SKM-1 (cell line): ENCODE measurements around the gene GABPB2.
A peak's percentile ranks its signal among the peaks of the same experiment; 100 is the strongest.

Experiments used
- DNase-seq: peaks from one replicate; lab custom pipeline; 2025; ENCODE audit not compliant: unreplicated experiment; lab: John Stamatoyannopoulos, UW

Gene GABPB2

GRCh38 chr1:151131701-151132334, 61.3 kb downstream of the GABPB2 start:
- DNase-seq = no peak

GRCh38 chr1:151132335-151133017, 61.9 kb downstream of the GABPB2 start:
- no peak for DNase-seq

GRCh38 chr1:151133018-151133806, 62.7 kb downstream of the GABPB2 start:
- DNase-seq = no peak

GRCh38 chr1:151134396-151134795, 63.8 kb downstream of the GABPB2 start:
- no peak for DNase-seq

- no peak for DNase-seq
These were observed 64.4 kb downstream of the GABPB2 start for GRCh38 chr1:151134991-151135390.

GRCh38 chr1:151135433-151136385, 65.1 kb downstream of the GABPB2 start:
- DNase-seq = no peak

GRCh38 chr1:151137789-151138188, 67.2 kb downstream of the GABPB2 start:
- DNase-seq = no peak

- no peak for DNase-seq
These were observed 72.0 kb downstream of the GABPB2 start for GRCh38 chr1:151142411-151143056.

- DNase-seq = no peak
These were observed 72.5 kb downstream of the GABPB2 start for GRCh38 chr1:151143057-151143435.

GRCh38 chr1:151143986-151144385, 73.4 kb downstream of the GABPB2 start:
- DNase-seq = no peak

GRCh38 chr1:151144474-151145303, 74.1 kb downstream of the GABPB2 start:
- DNase-seq = no peak

- DNase-seq = no peak
These were observed 74.9 kb downstream of the GABPB2 start for GRCh38 chr1:151145304-151146071.

- no peak for DNase-seq
These were observed 75.5 kb downstream of the GABPB2 start for GRCh38 chr1:151146072-151146411.

GRCh38 chr1:151146412-151147131, 76.0 kb downstream of the GABPB2 start, which contains the start of gene SEMA6C:
SEMA6C (minus strand) TSS chr1:151146631; CDS start chr1:151142621, 4,010 bp downstream.
- DNase-seq = peak; percentile 98

- no peak for DNase-seq
These were observed 76.6 kb downstream of the GABPB2 start for GRCh38 chr1:151147132-151147503.

GRCh38 chr1:151147665-151148064, 77.1 kb downstream of the GABPB2 start:
- DNase-seq = no peak

- DNase-seq = peak; percentile 88
These were observed 85.9 kb downstream of the GABPB2 start, which contains the start of gene TNFAIP8L2 for GRCh38 chr1:151156515-151156819. TNFAIP8L2 (plus strand) TSS chr1:151156649; CDS start chr1:151158698, 2,049 bp downstream.

GRCh38 chr1:151157067-151157531, 86.5 kb downstream of the GABPB2 start:
- peak; percentile 97 for DNase-seq
